ENCODE data around the gene PRH2.

DNA sequence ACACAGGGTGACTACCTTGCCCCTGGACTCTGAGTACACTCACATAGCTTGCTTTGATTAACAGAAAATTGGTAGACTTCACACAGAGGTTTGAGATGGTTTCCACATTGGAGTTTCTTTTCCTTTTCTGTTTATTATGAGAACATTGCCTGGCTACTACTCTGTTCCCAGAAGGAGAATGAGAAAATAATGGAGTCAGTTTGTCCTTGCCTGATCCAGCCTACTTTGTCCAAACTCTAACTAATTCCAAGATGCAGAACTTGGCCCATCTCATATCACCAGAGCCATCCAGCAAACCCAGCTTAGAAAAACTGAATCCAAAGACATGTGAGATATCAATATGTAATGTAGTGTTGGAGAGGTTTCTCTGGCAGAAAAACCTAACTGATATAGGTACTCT lies 37.3 kb downstream of the PRH2 start:
- TF ChIP-seq CTCF (conservative IDR thresholded peaks at IDR 0.05; ENCODE audit: low read depth in 2 of 2) = no peak
- no peak for TF ChIP-seq EZH2 (IDR thresholded peaks at IDR 0.05; ENCODE audit: low read depth, unreplicated experiment)
- no peak for TF ChIP-seq POLR2AphosphoS5 (IDR thresholded peaks at IDR 0.05; ENCODE audit: low read depth)
- TF ChIP-seq REST (IDR thresholded peaks at IDR 0.05; ENCODE audit: unreplicated experiment) = no peak
- TF ChIP-seq JUNB (IDR thresholded peaks at IDR 0.05; ENCODE audit: unreplicated experiment) = no peak
- TF ChIP-seq STAT1 (IDR thresholded peaks at IDR 0.05; ENCODE audit: unreplicated experiment) = no peak
- no peak for TF ChIP-seq CREB1 (CRISPR knock-in tag; IDR thresholded peaks at IDR 0.05; ENCODE audit: low read depth)
- TF ChIP-seq EZH2phosphoT487 (IDR thresholded peaks at IDR 0.05; ENCODE audit: unreplicated experiment) = no peak
- TF ChIP-seq, protein P1, sequence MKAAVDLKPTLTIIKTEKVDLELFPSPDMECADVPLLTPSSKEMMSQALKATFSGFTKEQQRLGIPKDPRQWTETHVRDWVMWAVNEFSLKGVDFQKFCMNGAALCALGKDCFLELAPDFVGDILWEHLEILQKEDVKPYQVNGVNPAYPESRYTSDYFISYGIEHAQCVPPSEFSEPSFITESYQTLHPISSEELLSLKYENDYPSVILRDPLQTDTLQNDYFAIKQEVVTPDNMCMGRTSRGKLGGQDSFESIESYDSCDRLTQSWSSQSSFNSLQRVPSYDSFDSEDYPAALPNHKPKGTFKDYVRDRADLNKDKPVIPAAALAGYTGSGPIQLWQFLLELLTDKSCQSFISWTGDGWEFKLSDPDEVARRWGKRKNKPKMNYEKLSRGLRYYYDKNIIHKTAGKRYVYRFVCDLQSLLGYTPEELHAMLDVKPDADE (IDR thresholded peaks at IDR 0.05) = no peak
- no peak for TF ChIP-seq ZNF331 (CRISPR knock-in tag; IDR thresholded peaks at IDR 0.05; ENCODE audit: low read depth)
- no peak for TF ChIP-seq NANOG (IDR thresholded peaks at IDR 0.05; ENCODE audit: borderline replicate concordance)
- TF ChIP-seq, protein P2, sequence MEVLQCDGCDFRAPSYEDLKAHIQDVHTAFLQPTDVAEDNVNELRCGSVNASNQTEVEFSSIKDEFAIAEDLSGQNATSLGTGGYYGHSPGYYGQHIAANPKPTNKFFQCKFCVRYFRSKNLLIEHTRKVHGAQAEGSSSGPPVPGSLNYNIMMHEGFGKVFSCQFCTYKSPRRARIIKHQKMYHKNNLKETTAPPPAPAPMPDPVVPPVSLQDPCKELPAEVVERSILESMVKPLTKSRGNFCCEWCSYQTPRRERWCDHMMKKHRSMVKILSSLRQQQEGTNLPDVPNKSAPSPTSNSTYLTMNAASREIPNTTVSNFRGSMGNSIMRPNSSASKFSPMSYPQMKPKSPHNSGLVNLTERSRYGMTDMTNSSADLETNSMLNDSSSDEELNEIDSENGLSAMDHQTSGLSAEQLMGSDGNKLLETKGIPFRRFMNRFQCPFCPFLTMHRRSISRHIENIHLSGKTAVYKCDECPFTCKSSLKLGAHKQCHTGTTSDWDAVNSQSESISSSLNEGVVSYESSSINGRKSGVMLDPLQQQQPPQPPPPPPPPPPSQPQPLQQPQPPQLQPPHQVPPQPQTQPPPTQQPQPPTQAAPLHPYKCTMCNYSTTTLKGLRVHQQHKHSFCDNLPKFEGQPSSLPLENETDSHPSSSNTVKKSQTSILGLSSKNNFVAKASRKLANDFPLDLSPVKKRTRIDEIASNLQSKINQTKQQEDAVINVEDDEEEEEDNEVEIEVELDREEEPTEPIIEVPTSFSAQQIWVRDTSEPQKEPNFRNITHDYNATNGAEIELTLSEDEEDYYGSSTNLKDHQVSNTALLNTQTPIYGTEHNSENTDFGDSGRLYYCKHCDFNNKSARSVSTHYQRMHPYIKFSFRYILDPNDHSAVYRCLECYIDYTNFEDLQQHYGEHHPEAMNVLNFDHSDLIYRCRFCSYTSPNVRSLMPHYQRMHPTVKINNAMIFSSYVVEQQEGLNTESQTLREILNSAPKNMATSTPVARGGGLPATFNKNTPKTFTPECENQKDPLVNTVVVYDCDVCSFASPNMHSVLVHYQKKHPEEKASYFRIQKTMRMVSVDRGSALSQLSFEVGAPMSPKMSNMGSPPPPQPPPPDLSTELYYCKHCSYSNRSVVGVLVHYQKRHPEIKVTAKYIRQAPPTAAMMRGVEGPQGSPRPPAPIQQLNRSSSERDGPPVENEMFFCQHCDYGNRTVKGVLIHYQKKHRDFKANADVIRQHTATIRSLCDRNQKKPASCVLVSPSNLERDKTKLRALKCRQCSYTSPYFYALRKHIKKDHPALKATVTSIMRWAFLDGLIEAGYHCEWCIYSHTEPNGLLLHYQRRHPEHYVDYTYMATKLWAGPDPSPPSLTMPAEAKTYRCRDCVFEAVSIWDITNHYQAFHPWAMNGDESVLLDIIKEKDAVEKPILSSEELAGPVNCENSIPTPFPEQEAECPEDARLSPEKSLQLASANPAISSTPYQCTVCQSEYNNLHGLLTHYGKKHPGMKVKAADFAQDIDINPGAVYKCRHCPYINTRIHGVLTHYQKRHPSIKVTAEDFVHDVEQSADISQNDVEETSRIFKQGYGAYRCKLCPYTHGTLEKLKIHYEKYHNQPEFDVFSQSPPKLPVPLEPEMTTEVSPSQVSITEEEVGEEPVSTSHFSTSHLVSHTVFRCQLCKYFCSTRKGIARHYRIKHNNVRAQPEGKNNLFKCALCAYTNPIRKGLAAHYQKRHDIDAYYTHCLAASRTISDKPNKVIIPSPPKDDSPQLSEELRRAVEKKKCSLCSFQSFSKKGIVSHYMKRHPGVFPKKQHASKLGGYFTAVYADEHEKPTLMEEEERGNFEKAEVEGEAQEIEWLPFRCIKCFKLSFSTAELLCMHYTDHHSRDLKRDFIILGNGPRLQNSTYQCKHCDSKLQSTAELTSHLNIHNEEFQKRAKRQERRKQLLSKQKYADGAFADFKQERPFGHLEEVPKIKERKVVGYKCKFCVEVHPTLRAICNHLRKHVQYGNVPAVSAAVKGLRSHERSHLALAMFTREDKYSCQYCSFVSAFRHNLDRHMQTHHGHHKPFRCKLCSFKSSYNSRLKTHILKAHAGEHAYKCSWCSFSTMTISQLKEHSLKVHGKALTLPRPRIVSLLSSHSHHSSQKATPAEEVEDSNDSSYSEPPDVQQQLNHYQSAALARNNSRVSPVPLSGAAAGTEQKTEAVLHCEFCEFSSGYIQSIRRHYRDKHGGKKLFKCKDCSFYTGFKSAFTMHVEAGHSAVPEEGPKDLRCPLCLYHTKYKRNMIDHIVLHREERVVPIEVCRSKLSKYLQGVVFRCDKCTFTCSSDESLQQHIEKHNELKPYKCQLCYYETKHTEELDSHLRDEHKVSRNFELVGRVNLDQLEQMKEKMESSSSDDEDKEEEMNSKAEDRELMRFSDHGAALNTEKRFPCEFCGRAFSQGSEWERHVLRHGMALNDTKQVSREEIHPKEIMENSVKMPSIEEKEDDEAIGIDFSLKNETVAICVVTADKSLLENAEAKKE (CRISPR knock-in tag; IDR thresholded peaks at IDR 0.05) = no peak
- no peak for TF ChIP-seq ZNF114 (CRISPR knock-in tag; IDR thresholded peaks at IDR 0.05)

All from GM23338 (cell line).